ENCODE results near the gene CBX1.
A peak's percentile ranks its signal among the peaks of the same experiment; 100 is the strongest.

The CBX1 gene

GRCh38 chr17:48056246-48056745 lies 45.0 kb downstream of the CBX1 start:
- H2BK12ac ChIP-seq (ENCODE audit: low read length) = no peak overlapping the region
- WGBS, 2 donors (ENCODE audit: extremely low coverage in 2 of 2, insufficient read length in 2 of 2, insufficient replicate concordance in 1 of 2) = no CpG with 5 or more reads among the region's 10 CpGs

GRCh38 chr17:48055531-48056245 lies 45.6 kb downstream of the CBX1 start:
- Histone ChIP-seq H3K9ac (ENCODE audit: low read depth, low read length, poor library complexity) (peak overlapping the region; percentile 50), H2BK120ac (ENCODE audit: low read depth, low read length) (peak overlapping the region; percentile 34), H3K4ac (ENCODE audit: low read length) (no peak overlapping the region), H3K4me1 (ENCODE audit: control insufficient read depth in 2 of 2, insufficient read depth in 1 of 2, low read depth in 1 of 2, low read length in 2 of 2) (peaks cover 26 to 46% of the 10 kb centered on the region in 2 donors), H4K8ac (ENCODE audit: low read depth, low read length) (no peak overlapping the region), H3K14ac (ENCODE audit: low read length) (no peak overlapping the region), H2BK5ac (ENCODE audit: low read length) (peak overlapping the region; percentile 43), H4K91ac (ENCODE audit: low read depth, low read length, poor library complexity) (no peak overlapping the region), H3K4me2 (ENCODE audit: insufficient read depth, low read length, poor library complexity, severe bottlenecking) (peak overlapping the region; percentile 88), H2BK12ac (ENCODE audit: low read length) (peak overlapping the region; percentile 63), H3K79me1 (ENCODE audit: low read depth, low read length) (peaks cover 12% of the 10 kb centered on the region), H2AK5ac (ENCODE audit: low read depth, low read length) (no peak overlapping the region), H3K4me3 (ENCODE audit: low read length in 2 of 2) (peak overlapping the region; percentile 34 to 80), H3K18ac (ENCODE audit: low read length) (peak overlapping the region; percentile 53), H3K9me3 (replicated peaks in 1 of 2; ENCODE audit: control insufficient read depth in 2 of 2, insufficient read depth in 1 of 2, low read depth in 1 of 2, low read length in 2 of 2) (no peaks in the 10 kb centered on the region), H2BK15ac (ENCODE audit: low read length) (no peak overlapping the region), H3K36me3 (replicated peaks in 1 of 2; ENCODE audit: control insufficient read depth in 2 of 2, insufficient read depth in 2 of 2, low read length in 2 of 2) (peaks cover 63 to 94% of the 10 kb centered on the region in 2 donors), H3K27me3 (ENCODE audit: control insufficient read depth in 3 of 3, insufficient read depth in 3 of 3, low read depth in 1 of 3, low read length in 3 of 3) (no peaks in the 10 kb centered on the region), H3K27ac (replicated peaks; ENCODE audit: low read length) (peak overlapping the region; percentile 54), H3K23ac (ENCODE audit: low read depth, low read length, poor library complexity) (no peak overlapping the region), H2AFZ (ENCODE audit: low read length) (no peak overlapping the region)
- DNase-seq (ENCODE audit: low spot score) = no peak
- WGBS, 2 donors (ENCODE audit: extremely low coverage in 2 of 2, insufficient read length in 2 of 2, insufficient replicate concordance in 1 of 2) = no CpG with 5 or more reads among the region's 5 CpGs

More at GRCh38 chr17:48056246-48056745, 45.0 kb downstream of the CBX1 start:
- Histone ChIP-seq H3K27me3 (ENCODE audit: control insufficient read depth in 3 of 3, insufficient read depth in 3 of 3, low read depth in 1 of 3, low read length in 3 of 3) (no peaks in the 10 kb centered on the region), H3K27ac (replicated peaks; ENCODE audit: low read length) (no peak overlapping the region), H3K4me3 (ENCODE audit: low read length in 2 of 2) (no peak overlapping the region), H3K9me3 (replicated peaks in 1 of 2; ENCODE audit: control insufficient read depth in 2 of 2, insufficient read depth in 1 of 2, low read depth in 1 of 2, low read length in 2 of 2) (no peaks in the 10 kb centered on the region), H4K91ac (ENCODE audit: low read depth, low read length, poor library complexity) (no peak overlapping the region), H2BK15ac (ENCODE audit: low read length) (no peak overlapping the region), H2AFZ (ENCODE audit: low read length) (no peak overlapping the region), H3K18ac (ENCODE audit: low read length) (no peak overlapping the region), H2BK120ac (ENCODE audit: low read depth, low read length) (no peak overlapping the region), H2BK5ac (ENCODE audit: low read length) (no peak overlapping the region), H3K23ac (ENCODE audit: low read depth, low read length, poor library complexity) (no peak overlapping the region), H3K36me3 (replicated peaks in 1 of 2; ENCODE audit: control insufficient read depth in 2 of 2, insufficient read depth in 2 of 2, low read length in 2 of 2) (peaks cover 59 to 92% of the 10 kb centered on the region in 2 donors), H3K4ac (ENCODE audit: low read length) (no peak overlapping the region), H4K8ac (ENCODE audit: low read depth, low read length) (no peak overlapping the region), H3K4me2 (ENCODE audit: insufficient read depth, low read length, poor library complexity, severe bottlenecking) (no peak overlapping the region), H3K79me1 (ENCODE audit: low read depth, low read length) (peaks cover 11% of the 10 kb centered on the region), H3K4me1 (ENCODE audit: control insufficient read depth in 2 of 2, insufficient read depth in 1 of 2, low read depth in 1 of 2, low read length in 2 of 2) (peaks cover 24 to 40% of the 10 kb centered on the region in 2 donors), H2AK5ac (ENCODE audit: low read depth, low read length) (no peak overlapping the region), H3K14ac (ENCODE audit: low read length) (no peak overlapping the region), H3K9ac (ENCODE audit: low read depth, low read length, poor library complexity) (no peak overlapping the region)
- no peak for DNase-seq (ENCODE audit: low spot score)

GRCh38 chr17:48054238-48055185 lies 46.8 kb downstream of the CBX1 start:
- peak; percentile 93 for DNase-seq (ENCODE audit: low spot score)
- H3K9me3 ChIP-seq (replicated peaks in 1 of 2; ENCODE audit: control insufficient read depth in 2 of 2, insufficient read depth in 1 of 2, low read depth in 1 of 2, low read length in 2 of 2) = no peaks in the 10 kb centered on the region
- H3K27ac ChIP-seq (replicated peaks; ENCODE audit: low read length) = peak overlapping the region; percentile 62
- peak overlapping the region; percentile 34 to 80 for H3K4me3 ChIP-seq (ENCODE audit: low read length in 2 of 2)
- peaks cover 57 to 92% of the 10 kb centered on the region in 2 donors for H3K36me3 ChIP-seq (replicated peaks in 1 of 2; ENCODE audit: control insufficient read depth in 2 of 2, insufficient read depth in 2 of 2, low read length in 2 of 2)
- H3K23ac ChIP-seq (ENCODE audit: low read depth, low read length, poor library complexity) = peak overlapping the region; percentile 39
- H2BK5ac ChIP-seq (ENCODE audit: low read length) = peak overlapping the region; percentile 43
- H2BK12ac ChIP-seq (ENCODE audit: low read length) = no peak overlapping the region
- H2AK5ac ChIP-seq (ENCODE audit: low read depth, low read length) = peak overlapping the region; percentile 32
- H2BK15ac ChIP-seq (ENCODE audit: low read length) = peak overlapping the region; percentile 60
- no peak overlapping the region for H4K8ac ChIP-seq (ENCODE audit: low read depth, low read length)
- H3K14ac ChIP-seq (ENCODE audit: low read length) = no peak overlapping the region
- H2AFZ ChIP-seq (ENCODE audit: low read length) = no peak overlapping the region
- no peak overlapping the region for H4K91ac ChIP-seq (ENCODE audit: low read depth, low read length, poor library complexity)
- peaks cover 26 to 50% of the 10 kb centered on the region in 2 donors for H3K4me1 ChIP-seq (ENCODE audit: control insufficient read depth in 2 of 2, insufficient read depth in 1 of 2, low read depth in 1 of 2, low read length in 2 of 2)
- no peak overlapping the region for H3K4ac ChIP-seq (ENCODE audit: low read length)
- peak overlapping the region; percentile 88 for H3K4me2 ChIP-seq (ENCODE audit: insufficient read depth, low read length, poor library complexity, severe bottlenecking)
- WGBS, 2 donors (ENCODE audit: extremely low coverage in 2 of 2, insufficient read length in 2 of 2, insufficient replicate concordance in 1 of 2) = no CpG with 5 or more reads among the region's 34 CpGs
- H3K27me3 ChIP-seq (ENCODE audit: control insufficient read depth in 3 of 3, insufficient read depth in 3 of 3, low read depth in 1 of 3, low read length in 3 of 3) = no peaks in the 10 kb centered on the region
- peak overlapping the region; percentile 70 for H3K18ac ChIP-seq (ENCODE audit: low read length)
- peaks cover 14% of the 10 kb centered on the region for H3K79me1 ChIP-seq (ENCODE audit: low read depth, low read length)
- H3K9ac ChIP-seq (ENCODE audit: low read depth, low read length, poor library complexity) = peak overlapping the region; percentile 81
- no peak overlapping the region for H2BK120ac ChIP-seq (ENCODE audit: low read depth, low read length)

All from neuronal stem cell (in vitro differentiated cells).